Measurements from ENCODE around the gene CPNE7. TPM values are rescaled to one million over a fixed set of nuclear protein-coding genes. Genes with fewer than 3 reads are reported as not detected.
"Not testable (repeated sequence)": the region's sequence is repeated elsewhere in the genome, so short reads cannot be mapped to it uniquely, and the experiment has no call there.

Gene CPNE7
- total RNA-seq, 2 donors from 2014 or later = 1.5 to 2.1 TPM

DNA sequence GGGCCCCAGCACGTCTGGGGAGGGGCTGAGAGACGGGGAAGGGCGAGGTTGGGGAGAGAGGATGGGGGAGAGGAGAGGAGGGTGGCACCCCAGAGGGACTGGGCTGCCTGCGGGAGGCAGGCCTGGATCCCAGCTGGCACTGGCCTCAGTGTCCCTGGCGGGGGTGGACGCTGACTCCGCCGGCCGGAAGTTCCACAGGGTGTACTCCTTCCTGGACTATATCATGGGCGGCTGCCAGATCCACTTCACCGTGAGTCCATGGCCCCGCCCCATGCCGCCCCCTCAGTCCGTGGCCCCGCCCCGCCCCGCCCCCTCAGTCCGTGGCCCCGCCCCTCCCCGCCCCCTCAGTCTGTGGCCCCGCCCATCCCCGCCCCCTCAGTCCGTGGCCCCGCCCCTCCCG lies 11.3 kb downstream of the CPNE7 start:
- Histone ChIP-seq H3K9me3 (ENCODE audit: control insufficient read depth, low read length) (no peaks in the 10 kb centered on the region), H3K4me3 (ENCODE audit: low read length) (no peak overlapping the region), H3K27ac (ENCODE audit: low read depth, low read length) (no peak overlapping the region), H3K36me3 (ENCODE audit: control insufficient read depth, insufficient read depth, low read length) (no peaks in the 10 kb centered on the region), H3K9ac (ENCODE audit: extremely low read depth, low read length, poor library complexity, severe bottlenecking) (no peak overlapping the region), H3K27me3 (ENCODE audit: control insufficient read depth, insufficient read depth, low read length, poor library complexity, severe bottlenecking) (no peaks in the 10 kb centered on the region), H3K4me1 (ENCODE audit: control insufficient read depth, insufficient read depth, low read length) (no peaks in the 10 kb centered on the region)
- no peaks in the 10 kb centered on the region for H3K4me1 Mint-ChIP-seq
- H3K36me3 Mint-ChIP-seq (ENCODE audit: low read depth) = no peaks in the 10 kb centered on the region
- WGBS, 2 experiments (ENCODE audit: insufficient coverage in 1 of 2, insufficient read length in 1 of 2) = 94 to 97% methylated on average over 8 to 13 of the region's 25 CpGs
- TF ChIP-seq CTCF (conservative IDR thresholded peaks at IDR 0.05) = no peak
- DNase-seq = no peak
- H3K27ac Mint-ChIP-seq = no peak overlapping the region
- peaks cover 3% of the 10 kb centered on the region for H3K9me3 Mint-ChIP-seq
- H3K4me3 Mint-ChIP-seq = no peak overlapping the region
- no peaks in the 10 kb centered on the region for H3K27me3 Mint-ChIP-seq (ENCODE audit: insufficient read depth)

DNA sequence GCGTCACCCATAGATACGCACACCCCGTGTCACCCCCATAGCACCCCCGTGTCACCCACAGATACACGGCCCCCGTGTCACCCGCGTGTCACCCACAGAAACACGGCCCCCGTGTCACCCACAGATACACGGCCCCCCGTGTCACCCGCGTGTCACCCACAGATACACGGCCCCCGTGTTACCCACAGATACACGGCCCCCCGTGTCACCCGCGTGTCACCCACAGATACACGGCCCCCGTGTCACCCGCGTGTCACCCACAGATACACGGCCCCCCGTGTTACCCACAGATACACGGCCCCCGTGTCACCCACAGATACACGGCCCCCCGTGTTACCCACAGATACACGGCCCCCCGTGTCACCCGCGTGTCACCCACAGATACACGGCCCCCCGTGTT lies 12.1 kb downstream of the CPNE7 start:
- not testable (repeated sequence) for H3K27ac Mint-ChIP-seq; H3K9ac ChIP-seq (ENCODE audit: extremely low read depth, low read length, poor library complexity, severe bottlenecking); H3K36me3 Mint-ChIP-seq (ENCODE audit: low read depth)

GRCh38 chr16:89588413-89589109 lies 13.0 kb downstream of the CPNE7 start:
- no peak for TF ChIP-seq CTCF (conservative IDR thresholded peaks at IDR 0.05)
- Histone ChIP-seq H3K27me3 (ENCODE audit: control insufficient read depth, insufficient read depth, low read length, poor library complexity, severe bottlenecking) (no peaks in the 10 kb centered on the region), H3K36me3 (ENCODE audit: control insufficient read depth, insufficient read depth, low read length) (no peaks in the 10 kb centered on the region), H3K4me3 (ENCODE audit: low read length) (no peak overlapping the region), H3K9me3 (ENCODE audit: control insufficient read depth, low read length) (no peaks in the 10 kb centered on the region), H3K4me1 (ENCODE audit: control insufficient read depth, insufficient read depth, low read length) (no peaks in the 10 kb centered on the region), H3K9ac (ENCODE audit: extremely low read depth, low read length, poor library complexity, severe bottlenecking) (no peak overlapping the region), H3K27ac (ENCODE audit: low read depth, low read length) (no peak overlapping the region)
- no peak for DNase-seq
- H3K4me1 Mint-ChIP-seq = no peaks in the 10 kb centered on the region
- peaks cover 3% of the 10 kb centered on the region for H3K9me3 Mint-ChIP-seq
- H3K36me3 Mint-ChIP-seq (ENCODE audit: low read depth) = no peaks in the 10 kb centered on the region
- H3K4me3 Mint-ChIP-seq = no peak overlapping the region
- H3K27me3 Mint-ChIP-seq (ENCODE audit: insufficient read depth) = no peaks in the 10 kb centered on the region
- WGBS, 2 experiments (ENCODE audit: insufficient coverage in 1 of 2, insufficient read length in 1 of 2) = 96 to 97% methylated on average over 10 to 25 of the region's 26 CpGs
- H3K27ac Mint-ChIP-seq = no peak overlapping the region

More for the DNA sequence above, 12.1 kb downstream of the CPNE7 start:
- not testable (repeated sequence) for H3K4me3 Mint-ChIP-seq; H3K4me3 ChIP-seq (ENCODE audit: low read length); H3K27me3 Mint-ChIP-seq (ENCODE audit: insufficient read depth); H3K4me1 Mint-ChIP-seq; DNase-seq; H3K27me3 ChIP-seq (ENCODE audit: control insufficient read depth, insufficient read depth, low read length, poor library complexity, severe bottlenecking); H3K27ac ChIP-seq (ENCODE audit: low read depth, low read length); H3K9me3 Mint-ChIP-seq; H3K9me3 ChIP-seq (ENCODE audit: control insufficient read depth, low read length); H3K4me1 ChIP-seq (ENCODE audit: control insufficient read depth, insufficient read depth, low read length); H3K36me3 ChIP-seq (ENCODE audit: control insufficient read depth, insufficient read depth, low read length)
- whole genome bisulfite sequencing, 2 experiments (ENCODE audit: insufficient coverage in 1 of 2, insufficient read length in 1 of 2) = 94% methylated on average over 14 of the region's 36 CpGs; no CpG with 5 or more reads in 1 of the 2 experiments
